Iris pigment epithelial cell (primary cell): ENCODE data around the gene CREB3L4.
"Not testable (repeated sequence)": the region's sequence is repeated elsewhere in the genome, so short reads cannot be mapped to it uniquely, and the experiment has no call there.

Experiments
- DNase-seq: peaks from one replicate; pipeline ENCODE4 v3.0.0-alpha.2; 2011; ENCODE audit warnings: low read depth

Gene CREB3L4

GRCh38 chr1:153959454-153959853 is 8.2 kb upstream of the CREB3L4 start:
- DNase-seq, result no peak

DNA sequence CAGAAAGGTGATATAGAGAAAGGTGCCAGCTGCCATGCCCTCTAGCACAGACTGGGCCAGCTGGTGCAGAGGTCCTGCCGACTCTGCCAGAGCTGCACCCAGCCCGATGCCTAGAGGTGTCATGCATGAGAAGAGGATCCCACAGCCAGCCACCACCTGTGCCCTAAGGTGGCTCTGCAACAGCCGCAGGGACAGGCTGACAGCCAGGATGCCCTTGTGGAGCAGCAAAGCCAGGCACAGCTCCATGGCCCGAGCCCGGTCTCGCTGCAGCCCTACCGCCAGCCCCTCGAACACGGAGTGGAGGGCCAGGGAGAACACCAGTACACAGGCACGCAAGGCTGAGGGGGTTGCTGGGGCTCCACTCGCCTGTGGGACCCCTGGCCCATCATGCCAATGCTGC is 7.5 kb upstream of the CREB3L4 start:
- no peak for DNase-seq

DNA sequence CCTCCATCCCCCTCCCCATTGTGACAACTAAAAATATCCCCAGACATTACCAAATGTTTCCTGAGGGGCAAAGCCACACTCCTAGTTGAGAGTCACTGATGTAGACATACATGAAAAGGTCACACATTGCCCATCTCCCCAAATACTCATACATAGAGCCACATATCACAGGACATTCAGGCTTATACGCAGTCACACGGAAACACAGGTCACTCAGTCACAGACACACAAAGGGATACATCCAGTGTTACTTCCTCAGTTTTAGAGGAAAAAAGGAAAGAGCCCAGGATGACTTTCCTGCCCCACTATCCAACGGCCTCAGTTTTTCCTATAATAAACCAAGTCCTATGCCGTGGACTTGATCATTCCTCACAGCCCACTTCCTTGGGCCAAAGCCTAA is 6.3 kb upstream of the CREB3L4 start:
- no peak for DNase-seq

DNA sequence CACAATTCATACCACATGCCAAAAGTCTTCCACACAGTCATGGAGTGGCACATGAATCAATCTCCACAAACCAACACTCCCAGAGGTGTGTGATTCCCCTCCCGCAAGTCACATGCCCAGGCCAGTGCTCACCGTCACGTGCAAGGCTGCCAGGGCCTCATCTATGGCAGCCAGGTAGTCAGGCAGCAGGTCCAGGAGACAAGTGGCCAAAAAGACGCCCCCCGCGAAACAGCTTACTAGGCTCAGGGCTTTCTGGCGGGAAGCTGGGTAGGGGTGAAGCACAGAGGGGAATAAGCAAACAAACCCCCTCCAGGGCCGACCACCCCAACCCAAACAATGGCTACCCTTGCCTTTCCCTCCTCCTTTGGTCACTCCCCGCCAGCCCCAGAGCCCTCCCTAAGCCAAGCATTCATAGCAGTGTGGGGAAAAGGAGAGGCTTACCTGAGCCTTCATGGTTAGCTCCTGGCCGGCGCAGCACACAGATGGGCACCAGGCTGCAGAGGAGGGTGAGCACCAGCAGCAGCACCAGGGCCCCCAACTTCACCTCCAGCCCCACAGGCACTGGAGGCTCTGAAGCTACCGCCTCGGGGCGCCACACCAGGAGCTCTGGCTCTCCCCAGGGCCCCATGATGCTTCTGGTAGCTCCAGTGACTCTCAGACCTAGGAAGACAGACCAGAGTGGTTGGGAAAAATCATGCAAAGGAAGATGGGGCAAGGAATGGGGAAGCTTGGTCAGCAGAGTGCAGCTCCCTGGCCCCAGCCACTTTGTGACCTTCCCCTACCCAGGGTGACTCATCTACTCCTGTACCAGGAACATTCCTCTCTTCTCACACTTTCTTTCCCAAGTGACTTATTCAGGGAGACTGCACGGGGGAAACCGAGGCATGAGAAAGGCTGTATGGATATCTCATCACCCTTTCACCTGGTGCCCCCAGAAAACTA is 5.3 kb upstream of the CREB3L4 start:
- peak; percentile 65 for DNase-seq

DNA sequence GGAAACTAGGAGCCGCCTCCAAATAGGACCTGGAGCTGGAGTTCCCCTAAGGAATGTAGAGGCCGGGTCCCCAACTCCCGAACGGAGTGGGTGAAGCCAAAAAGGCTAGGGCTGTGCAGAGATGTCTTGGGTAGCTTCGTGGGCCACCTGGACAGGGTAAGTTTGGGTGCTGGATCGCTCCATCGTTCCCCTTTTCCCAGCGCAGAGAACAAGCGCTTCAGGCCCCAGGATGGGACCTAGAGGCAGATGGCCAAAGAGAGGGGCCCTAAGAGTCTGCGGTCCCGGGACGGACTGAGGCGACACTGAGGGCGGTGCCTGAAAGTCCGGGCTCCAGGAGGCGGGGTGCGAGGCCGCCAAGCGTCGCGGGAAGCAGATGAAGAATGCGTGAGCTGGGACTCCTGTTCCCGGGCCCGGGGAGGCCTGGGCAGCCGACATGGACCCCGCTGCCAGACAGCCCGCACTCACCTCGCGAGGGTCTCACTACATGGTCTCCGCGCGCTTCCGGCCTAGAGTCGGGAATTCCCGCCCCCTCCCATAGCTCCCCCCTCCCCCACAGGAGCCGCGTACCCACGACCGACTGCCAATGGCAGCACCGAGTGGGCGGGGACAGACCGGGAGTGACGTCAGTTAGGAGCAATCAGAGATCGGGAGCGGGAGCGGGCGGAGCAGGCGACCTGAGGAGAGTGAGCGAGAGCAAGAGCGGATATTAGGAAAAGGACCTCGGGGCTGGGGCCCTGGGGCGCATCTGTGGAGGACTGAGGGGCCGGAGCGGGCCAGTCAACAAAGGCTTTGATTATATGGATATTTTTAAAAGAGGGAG is 4.5 kb upstream of the CREB3L4 start, which contains the start of gene SLC39A1:
TSS of gene SLC39A1 (minus strand) at position 508 of the 820 bp plus-strand sequence. CDS start 822 bp downstream, outside the sequence.
- DNase-seq, result peak; percentile 96

- peak; percentile 34 for DNase-seq
These were observed 3.8 kb upstream of the CREB3L4 start for GRCh38 chr1:153963850-153964331.

GRCh38 chr1:153968000-153968363 is 280 bp downstream of the CREB3L4 start:
- DNase-seq, result no peak

DNA sequence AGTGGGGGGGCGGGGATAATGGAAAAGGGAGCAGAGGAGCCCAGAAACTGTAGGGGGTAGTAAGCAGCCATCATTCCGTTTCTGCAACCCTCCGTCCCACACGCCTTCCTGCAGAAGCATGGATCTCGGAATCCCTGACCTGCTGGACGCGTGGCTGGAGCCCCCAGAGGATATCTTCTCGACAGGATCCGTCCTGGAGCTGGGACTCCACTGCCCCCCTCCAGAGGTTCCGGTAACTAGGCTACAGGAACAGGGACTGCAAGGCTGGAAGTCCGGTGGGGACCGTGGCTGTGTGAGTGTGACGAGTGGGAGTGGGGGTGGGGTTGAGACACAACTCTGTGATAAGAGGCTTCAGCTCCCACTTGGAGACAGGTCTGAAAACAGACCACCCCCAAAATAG is 706 bp downstream of the CREB3L4 start:
- no peak for DNase-seq

DNA sequence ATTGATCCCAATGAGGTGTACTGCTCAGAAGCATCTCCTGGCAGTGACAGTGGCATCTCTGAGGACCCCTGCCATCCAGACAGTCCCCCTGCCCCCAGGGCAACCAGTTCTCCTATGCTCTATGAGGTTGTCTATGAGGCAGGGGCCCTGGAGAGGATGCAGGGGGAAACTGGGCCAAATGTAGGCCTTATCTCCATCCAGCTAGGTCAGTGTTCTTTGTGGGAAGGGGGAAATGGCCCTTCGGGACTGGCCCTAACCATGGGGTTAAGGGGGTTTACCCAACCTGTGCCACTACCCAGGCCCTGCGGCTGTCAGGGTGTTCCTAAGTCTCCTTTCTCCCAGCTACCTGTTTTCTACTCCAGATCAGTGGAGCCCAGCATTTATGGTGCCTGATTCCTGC is 1.3 kb downstream of the CREB3L4 start:
- no peak for DNase-seq

DNA sequence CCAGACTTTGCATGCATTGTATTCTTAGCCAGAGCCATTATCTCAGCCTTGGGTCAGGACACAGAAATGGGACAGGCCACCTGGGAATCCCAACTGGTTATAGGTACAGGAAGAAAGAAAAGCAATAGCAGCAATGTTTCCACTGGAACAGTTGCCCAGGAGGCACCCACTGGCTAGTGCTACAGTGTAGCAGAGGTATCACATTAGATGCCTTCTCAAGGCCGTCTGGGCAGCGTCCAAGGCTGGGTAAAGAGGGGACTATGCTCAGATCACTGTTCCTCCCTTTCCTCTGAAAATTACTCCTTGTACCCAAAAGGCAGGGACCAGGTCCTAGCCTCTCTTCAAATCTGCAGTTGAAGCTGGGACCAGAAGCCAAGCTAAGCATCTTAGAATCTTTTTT is 2.6 kb downstream of the CREB3L4 start:
- no peak for DNase-seq

DNA sequence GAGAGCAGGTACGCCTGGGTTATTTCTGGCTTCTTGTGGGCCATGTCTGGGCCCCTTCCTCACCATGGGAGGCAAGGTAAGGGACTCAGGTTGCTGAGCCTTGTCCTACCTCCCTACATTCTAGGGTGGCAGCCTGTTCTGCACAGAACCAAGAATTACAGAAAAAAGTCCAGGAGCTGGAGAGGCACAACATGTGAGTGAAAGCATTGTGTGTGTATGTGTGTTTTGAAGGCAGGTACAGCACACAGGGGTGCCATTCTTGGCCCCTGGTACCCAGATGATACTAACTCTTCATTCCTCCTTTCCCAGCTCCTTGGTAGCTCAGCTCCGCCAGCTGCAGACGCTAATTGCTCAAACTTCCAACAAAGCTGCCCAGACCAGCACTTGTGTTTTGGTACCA is 5.4 kb downstream of the CREB3L4 start:
- no peak for DNase-seq

DNA sequence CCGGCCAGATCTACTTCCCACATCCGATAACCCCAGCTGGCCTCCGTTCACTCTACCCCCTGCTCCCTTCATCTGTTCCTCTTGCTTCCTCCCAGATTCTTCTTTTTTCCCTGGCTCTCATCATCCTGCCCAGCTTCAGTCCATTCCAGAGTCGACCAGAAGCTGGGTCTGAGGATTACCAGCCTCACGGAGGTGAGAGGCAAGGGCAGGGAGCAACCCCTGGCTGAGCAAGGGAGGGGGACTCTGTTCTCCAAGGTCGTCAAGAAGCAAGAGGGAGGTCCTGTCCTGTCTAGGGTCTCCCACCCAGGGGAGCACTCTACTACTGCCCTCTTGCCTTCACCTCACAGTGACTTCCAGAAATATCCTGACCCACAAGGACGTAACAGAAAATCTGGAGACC is 5.8 kb downstream of the CREB3L4 start:
- DNase-seq, result no peak

GRCh38 chr1:153976819-153977249 is 9.1 kb downstream of the CREB3L4 start:
- DNase-seq, result no peak

- peak; percentile 88 for DNase-seq
These were observed 9.8 kb downstream of the CREB3L4 start, which contains the start of gene JTB for GRCh38 chr1:153977250-153978240. TSS of gene JTB (minus strand) at chr1:153977674. CDS start at chr1:153977252, 422 bp downstream.

GRCh38 chr1:153978274-153978909 is 10.7 kb downstream of the CREB3L4 start:
- no peak for DNase-seq

DNA sequence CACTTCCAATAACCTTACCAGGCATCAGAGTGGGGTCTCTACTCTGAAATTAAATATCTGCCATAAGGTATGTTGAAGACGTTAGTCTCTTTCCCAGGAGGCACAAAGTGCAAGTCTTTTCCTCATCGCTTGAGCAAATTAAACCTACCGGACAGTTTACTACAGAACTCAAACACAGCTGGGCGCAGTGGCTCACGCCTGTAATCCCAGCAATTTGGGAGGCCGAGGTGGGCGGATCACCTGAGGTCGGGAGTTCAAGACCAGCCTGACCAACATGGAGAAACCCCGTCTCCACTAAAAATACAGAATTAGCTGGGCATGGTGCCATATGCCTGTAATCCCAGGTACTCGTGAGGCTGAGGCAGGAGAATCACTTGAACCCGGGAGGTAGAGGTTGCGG is 11.4 kb downstream of the CREB3L4 start:
- DNase-seq, result not testable (repeated sequence)

- not testable (repeated sequence) for DNase-seq
These were observed 14.0 kb downstream of the CREB3L4 start for GRCh38 chr1:153981735-153982134.

DNA sequence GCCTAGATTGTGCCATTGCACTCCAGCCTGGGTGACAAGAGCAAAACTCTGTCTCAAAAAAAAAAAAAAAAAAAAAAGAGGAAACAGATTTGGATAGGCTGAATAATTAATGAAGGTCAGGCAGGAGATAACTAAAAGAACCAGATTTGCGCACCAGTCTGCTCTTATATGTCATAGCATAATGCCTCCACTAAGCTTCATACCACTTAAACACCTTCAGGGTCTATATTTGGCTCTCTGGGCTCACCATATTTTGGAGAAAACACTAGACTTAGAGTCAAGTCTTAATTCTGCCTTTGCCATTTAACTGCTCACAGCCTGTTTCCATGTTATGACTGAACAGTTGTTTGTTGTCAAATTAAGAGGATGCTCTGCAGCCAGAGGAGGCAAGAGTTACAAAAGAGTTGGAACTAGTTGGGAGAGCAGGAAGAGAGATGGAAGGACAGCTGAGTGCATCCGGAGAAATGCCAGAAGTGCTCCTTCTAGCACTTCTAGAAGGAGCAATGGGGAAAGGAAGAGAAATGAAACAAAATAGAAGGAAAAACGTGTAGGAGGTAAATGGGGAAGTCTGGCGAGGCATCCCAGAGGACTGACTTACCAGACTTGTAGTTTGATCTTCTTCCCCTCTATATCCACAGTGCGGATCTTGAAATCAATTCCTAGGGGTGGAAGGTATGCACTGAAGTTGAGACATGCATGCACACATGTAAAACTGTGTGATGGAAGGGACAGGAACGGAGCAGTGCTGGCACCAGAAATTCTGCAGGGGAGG is 16.6 kb downstream of the CREB3L4 start:
- no peak for DNase-seq

DNA sequence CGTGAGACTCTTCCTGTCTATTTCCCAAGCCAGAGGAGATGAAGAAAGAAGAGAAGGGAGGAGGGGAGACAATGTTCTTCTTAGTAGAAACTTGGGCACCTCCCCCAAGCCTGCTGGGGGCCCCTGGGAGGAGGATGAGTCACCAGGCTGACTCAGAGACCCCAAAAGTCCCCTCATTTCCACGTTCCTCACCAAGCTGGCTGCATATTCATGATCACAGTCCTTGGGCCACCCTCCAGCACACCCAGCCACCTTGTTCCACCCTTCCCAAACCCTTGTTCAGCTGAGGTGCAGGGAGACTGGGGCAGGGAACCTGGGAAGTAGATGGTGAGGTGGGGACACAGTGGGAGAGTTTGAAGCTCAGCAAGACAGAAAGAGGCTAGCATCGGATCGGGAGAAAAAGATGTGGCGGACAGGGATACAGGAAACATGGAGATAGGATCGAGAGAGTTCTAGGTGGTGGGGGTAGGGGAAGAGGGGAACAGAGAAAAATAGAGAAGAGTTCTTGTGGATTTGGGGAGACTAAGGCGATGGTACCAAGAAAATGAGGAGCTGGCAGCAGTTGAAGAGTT is 17.7 kb downstream of the CREB3L4 start:
- DNase-seq, result peak; percentile 72
